ENCODE data around the gene DUOXA2.
A peak's percentile ranks its signal among the peaks of the same experiment; 100 is the strongest.

DNA sequence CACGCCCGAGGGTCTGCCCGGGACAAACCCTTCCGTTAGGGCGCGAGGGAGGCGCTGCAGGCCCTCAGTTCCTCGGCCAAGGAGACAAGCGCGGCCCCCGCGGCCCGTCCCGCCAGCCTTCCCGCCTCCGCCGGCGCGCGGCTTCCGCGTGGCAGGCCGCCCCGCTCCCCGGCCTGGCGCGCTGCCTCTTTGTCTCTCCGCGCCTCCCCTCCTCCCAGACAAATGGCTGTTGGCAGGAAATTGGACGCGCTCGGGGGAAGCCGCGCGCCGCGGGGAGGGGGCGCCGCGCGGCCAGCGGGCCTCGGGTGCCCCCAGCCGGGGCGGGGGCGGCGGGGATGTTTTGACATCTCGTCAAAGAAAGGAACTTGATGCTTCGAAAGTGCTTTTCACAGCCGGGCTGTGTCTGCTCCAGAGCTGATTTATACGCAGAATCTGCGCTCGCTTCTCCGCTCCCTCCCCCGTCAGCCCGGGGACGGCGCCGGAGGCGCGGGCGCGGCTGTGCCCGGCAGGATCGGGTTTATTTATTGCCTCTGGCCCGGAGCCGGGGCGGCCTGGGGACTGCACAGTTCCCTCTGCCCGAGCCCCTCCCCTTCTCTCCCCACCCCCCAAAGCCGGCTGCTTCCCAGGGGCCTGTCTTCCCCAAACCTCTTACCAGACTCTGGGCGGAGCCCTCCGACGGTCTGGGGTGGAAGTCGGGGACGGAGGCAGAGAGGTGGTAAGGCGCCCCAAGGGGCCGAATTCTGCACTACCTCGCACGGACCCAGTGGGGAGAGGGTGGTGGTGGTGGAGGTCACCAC lies 52.9 kb downstream of the DUOXA2 start:
- no peak for TF ChIP-seq EZH2 (IDR thresholded peaks at IDR 0.05; ENCODE audit: insufficient read depth, low read length)
- TF ChIP-seq, protein P1, sequence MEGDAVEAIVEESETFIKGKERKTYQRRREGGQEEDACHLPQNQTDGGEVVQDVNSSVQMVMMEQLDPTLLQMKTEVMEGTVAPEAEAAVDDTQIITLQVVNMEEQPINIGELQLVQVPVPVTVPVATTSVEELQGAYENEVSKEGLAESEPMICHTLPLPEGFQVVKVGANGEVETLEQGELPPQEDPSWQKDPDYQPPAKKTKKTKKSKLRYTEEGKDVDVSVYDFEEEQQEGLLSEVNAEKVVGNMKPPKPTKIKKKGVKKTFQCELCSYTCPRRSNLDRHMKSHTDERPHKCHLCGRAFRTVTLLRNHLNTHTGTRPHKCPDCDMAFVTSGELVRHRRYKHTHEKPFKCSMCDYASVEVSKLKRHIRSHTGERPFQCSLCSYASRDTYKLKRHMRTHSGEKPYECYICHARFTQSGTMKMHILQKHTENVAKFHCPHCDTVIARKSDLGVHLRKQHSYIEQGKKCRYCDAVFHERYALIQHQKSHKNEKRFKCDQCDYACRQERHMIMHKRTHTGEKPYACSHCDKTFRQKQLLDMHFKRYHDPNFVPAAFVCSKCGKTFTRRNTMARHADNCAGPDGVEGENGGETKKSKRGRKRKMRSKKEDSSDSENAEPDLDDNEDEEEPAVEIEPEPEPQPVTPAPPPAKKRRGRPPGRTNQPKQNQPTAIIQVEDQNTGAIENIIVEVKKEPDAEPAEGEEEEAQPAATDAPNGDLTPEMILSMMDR (IDR thresholded peaks at IDR 0.05; ENCODE audit: insufficient read depth, low read depth, low read length) = peak; percentile 39

All from astrocyte (in vitro differentiated cells and primary cell).